Suppressor macrophage treated with lipopolysaccharide for 1 hour (primary cell): ENCODE data around the gene SLC12A8.
"Not testable (repeated sequence)": the region's sequence is repeated elsewhere in the genome, so short reads cannot be mapped to it uniquely, and the experiment has no call there.

ENCODE experiments used
- DNase-seq, 3 donors: peaks; one replicate each; pipeline ENCODE4 v3.0.0-alpha.2; 2020 to 2022

The SLC12A8 gene

GRCh38 chr3:125108833-125109535 is 103.6 kb downstream of the SLC12A8 start:
- no peak for DNase-seq

- DNase-seq = peak; percentile 63 to 86 (median 79)
Observed at GRCh38 chr3:125107861-125108567, 104.5 kb downstream of the SLC12A8 start.

GRCh38 chr3:125107363-125107762 is 105.2 kb downstream of the SLC12A8 start:
- no peak for DNase-seq

- DNase-seq = no peak
Observed at GRCh38 chr3:125105116-125105515, 107.4 kb downstream of the SLC12A8 start.

- DNase-seq = peak; percentile 35 to 67 (median 57)
Observed at GRCh38 chr3:125104639-125105038, 107.9 kb downstream of the SLC12A8 start.

GRCh38 chr3:125103406-125103805 is 109.1 kb downstream of the SLC12A8 start:
- DNase-seq = no peak

- no peak for DNase-seq
Observed at GRCh38 chr3:125102470-125102869, 110.1 kb downstream of the SLC12A8 start.

- DNase-seq = peak; percentile 52 to 63 (median 58)
Observed at GRCh38 chr3:125098611-125099291, 113.8 kb downstream of the SLC12A8 start.

GRCh38 chr3:125090649-125091048 is 121.9 kb downstream of the SLC12A8 start:
- DNase-seq = no peak

GRCh38 chr3:125087768-125088391 is 124.7 kb downstream of the SLC12A8 start:
- no peak for DNase-seq

GRCh38 chr3:125085166-125085565 is 127.4 kb downstream of the SLC12A8 start:
- DNase-seq = peak in 1 of 3 donors; percentile 14

GRCh38 chr3:125083776-125084175 is 128.8 kb downstream of the SLC12A8 start:
- no peak for DNase-seq

GRCh38 chr3:125082339-125082738 is 130.2 kb downstream of the SLC12A8 start:
- not testable (repeated sequence) for DNase-seq

GRCh38 chr3:125080077-125080476 is 132.5 kb downstream of the SLC12A8 start:
- no peak for DNase-seq

- DNase-seq = no peak
Observed at GRCh38 chr3:125079675-125080045, 132.9 kb downstream of the SLC12A8 start.

GRCh38 chr3:125078951-125079674 is 133.4 kb downstream of the SLC12A8 start:
- DNase-seq = no peak

- DNase-seq = no peak
Observed at GRCh38 chr3:125077864-125078263, 134.7 kb downstream of the SLC12A8 start.

GRCh38 chr3:125076464-125076863 is 136.1 kb downstream of the SLC12A8 start:
- no peak for DNase-seq

- DNase-seq = no peak
Observed at GRCh38 chr3:125075738-125076137, 136.8 kb downstream of the SLC12A8 start.

- no peak for DNase-seq
Observed at GRCh38 chr3:125073390-125073905, 139.1 kb downstream of the SLC12A8 start.

- no peak for DNase-seq
Observed at GRCh38 chr3:125072749-125073389, 139.7 kb downstream of the SLC12A8 start.

- peak in 2 of 3 donors; percentile 32 to 37 for DNase-seq
Observed at GRCh38 chr3:125072301-125072700, 140.2 kb downstream of the SLC12A8 start.
